Midbrain (tissue), 1 donor: Measurements from ENCODE around the gene BIRC2.

Source experiments
- DNase-seq: peaks from one replicate; lab custom pipeline; 2025; lab: John Stamatoyannopoulos, UW

The BIRC2 gene

DNA sequence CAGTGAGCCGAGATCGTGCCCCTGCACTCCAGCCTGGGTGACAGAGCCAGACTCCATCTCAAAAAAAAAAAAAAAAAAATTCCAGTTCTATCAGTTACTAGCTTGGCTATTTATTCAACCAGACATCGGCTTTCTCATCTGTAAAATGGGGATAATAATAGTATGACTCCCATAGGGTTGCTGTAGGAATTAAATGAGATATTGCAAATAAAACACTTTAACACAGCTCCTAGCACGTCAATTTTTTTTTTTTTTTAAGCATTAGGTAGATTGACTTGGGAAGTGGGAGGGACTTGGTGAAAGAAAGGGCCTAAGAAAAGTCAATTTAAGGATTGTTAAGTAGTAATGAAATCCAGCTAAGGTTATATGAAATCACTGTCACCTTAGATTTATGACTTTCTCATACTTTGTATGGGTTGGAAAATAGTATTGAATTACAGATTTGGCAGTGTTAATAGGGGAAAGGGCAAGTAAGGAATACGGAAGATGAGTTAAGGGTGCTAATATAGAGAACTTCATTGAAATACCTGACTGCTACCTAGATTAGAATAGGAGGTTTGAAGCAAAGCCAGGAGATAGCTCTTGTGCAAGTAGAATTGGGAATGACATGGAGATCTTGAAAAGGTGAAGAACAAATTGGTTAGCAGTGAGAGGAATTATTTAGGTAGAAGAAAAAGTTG is 28.8 kb downstream of the BIRC2 start:
- DNase-seq: no peak

DNA sequence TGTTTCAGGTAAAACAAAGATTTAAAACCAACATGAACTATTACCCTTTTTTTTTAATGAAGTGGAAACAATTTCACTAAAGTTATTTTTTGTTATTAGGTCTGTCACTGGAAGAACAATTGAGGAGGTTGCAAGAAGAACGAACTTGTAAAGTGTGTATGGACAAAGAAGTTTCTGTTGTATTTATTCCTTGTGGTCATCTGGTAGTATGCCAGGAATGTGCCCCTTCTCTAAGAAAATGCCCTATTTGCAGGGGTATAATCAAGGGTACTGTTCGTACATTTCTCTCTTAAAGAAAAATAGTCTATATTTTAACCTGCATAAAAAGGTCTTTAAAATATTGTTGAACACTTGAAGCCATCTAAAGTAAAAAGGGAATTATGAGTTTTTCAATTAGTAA is 30.9 kb downstream of the BIRC2 start:
- no peak for DNase-seq

- DNase-seq: no peak
Measured at GRCh38 chr11:102378818-102379217, 31.8 kb downstream of the BIRC2 start.

GRCh38 chr11:102382384-102382783 is 35.4 kb downstream of the BIRC2 start:
- DNase-seq: no peak

GRCh38 chr11:102383839-102384238 is 36.8 kb downstream of the BIRC2 start:
- DNase-seq: no peak

DNA sequence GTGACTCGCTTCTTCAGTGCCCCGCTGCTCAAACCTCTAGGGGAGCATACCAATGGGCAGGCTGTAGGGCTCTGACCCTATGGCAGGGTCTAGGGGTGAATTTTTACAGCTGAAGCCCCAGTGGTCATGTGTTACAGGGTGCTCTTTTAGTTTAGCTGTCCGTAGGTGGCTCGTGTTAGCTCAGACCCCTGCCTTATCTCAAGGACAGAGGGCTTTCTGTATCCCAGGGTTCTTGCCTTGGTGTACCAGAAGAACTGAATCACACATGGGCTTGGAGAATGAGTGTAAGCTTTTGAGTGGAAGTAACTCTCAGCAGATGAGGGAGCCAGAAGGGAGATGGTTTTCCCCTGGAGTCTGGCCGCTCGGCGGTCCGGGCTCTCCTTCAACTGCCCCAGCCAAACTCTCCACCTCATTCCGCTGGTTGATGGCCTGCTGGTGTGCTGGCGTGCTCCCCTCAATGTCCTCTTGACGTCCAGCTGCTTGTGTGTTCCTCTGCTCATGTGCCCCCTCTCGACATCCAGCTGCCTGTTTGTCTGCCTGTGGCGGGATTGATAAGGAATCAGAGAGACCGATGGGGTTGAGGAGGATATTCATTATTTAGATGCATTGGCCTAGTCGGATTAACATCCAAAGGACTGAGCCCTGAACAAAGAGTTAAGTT is 37.5 kb downstream of the BIRC2 start:
- no peak for DNase-seq

DNA sequence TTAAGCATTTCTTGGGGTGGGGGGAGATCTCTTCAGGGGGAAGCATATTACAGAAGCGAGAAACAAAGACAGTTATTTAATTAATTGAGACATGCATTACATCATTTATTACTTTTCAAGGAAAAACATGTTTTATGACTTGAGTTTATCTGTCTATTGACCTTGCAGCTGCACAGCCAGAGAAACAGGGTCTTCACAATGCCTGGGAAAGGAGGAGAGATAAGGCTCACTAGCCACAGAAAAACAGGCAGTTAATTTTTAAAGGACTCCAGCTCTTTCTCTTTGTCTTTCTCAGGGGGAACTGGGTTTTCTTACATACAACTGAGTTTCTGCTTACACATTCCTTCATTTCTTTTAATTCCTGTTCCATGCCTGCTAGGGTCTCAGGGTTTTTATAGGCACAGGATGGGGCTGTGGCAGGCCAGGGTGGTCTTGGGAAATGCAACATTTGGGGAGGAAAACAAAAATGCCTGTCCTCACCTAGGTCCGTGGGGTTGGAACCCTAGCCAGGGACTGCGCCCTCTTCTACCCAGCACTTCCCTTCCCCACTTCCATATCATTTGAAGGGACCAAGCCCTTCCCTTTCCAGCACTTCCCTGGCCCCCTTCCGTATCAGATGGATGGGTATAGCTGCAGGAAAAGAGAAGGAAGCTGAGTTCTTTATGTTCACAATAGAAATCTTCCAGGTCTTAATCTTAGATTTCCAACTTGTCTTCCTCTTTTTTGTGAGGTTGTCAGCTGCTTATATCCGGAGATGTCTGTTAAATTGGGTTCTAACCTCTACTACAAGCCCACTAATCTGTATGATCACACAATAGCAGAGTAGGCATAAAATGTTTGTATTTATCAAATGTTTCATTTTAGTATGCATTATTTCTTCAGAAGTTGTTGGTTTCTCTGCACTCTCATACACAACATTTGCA is 38.3 kb downstream of the BIRC2 start:
- no peak for DNase-seq

- DNase-seq: no peak
Measured at GRCh38 chr11:102386136-102386734, 39.2 kb downstream of the BIRC2 start.

DNA sequence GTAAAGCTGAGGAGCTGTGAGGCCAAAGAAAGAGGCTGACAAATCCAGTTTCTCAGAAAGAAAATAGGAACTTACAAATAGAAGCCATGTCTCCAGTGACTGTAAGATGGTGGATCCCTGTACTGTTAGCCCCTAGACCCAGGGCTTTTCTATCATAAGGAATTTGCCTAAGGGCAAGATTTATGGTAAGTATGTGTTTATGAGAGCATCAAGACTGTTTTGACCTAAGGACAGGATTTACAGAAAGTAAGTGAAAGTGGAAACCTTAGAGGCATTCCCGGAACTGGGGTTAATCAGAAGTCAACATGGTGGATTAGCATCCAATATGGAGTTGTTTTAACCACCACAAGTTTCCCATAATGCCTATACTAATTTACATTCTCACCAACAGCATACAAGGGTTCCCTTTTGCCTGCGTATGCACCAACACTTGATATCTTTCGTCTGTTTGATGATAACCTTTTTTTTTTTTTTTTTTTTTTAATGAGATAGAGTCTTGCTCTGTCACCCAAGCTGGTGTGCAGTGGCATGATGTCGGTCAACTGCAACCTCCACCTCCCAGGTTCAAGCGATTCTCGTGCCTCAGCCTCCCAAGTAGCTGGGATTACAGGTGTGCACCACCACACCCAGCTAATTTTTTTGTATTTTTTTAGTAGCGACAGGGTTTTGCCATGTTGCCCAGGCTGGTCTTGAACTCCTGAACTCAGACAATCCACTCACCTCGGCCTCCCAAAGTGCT is 40.2 kb downstream of the BIRC2 start:
- DNase-seq: no peak

DNA sequence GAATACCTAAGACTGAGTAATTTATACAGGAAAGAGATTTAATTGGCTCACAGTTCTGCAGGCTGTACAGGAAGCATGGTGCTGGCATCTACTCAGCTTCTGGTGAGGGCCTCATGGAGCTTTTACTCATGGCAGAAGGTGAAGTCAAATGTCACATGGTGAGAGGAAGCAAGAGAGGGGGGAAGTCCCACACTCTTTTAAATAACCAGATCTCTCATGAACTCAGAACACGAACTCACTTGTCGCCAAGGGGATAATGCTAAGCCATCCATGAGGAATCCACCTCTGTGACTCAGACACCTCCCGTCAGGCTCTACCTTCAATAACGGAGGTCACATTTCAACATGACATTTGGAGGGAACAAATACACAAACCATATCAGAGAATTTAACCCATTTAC is 42.2 kb downstream of the BIRC2 start:
- DNase-seq: no peak

GRCh38 chr11:102390667-102391465 is 43.9 kb downstream of the BIRC2 start:
- DNase-seq: peak; percentile 77

GRCh38 chr11:102391549-102392237 is 44.7 kb downstream of the BIRC2 start:
- no peak for DNase-seq

- DNase-seq: no peak
Measured at GRCh38 chr11:102393272-102393730, 46.3 kb downstream of the BIRC2 start.

DNA sequence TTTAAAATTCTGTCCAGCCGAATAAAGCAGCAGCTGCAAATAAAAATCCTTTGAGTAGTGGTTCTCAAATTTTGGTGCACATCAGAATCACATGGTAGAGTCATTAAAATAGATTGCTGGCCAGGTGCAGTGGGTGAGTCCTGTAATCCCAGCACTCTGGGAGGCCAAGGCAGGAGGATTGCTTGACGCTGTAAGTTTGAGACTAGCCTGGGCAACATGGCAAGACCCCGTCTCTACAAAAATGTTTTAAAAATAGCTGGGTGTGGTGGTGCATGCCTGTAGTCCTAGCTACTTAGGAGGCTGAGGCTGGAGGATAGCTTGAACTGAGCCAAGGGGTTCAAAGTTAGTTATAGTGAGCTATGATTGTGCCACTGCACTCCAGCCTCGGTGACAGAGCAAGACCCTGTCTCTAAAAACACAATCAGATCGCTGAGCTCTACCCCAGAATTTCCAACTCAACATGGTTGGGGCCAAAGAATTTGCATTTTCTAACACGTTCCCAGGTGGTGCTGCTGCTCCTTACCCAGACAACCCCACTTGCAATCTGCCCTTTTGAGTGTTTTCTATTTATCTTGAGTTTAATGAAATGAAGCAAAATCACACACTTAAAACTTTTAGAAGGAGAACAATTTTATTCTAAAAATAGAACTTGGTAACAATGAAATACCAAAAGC is 48.8 kb downstream of the BIRC2 start:
- DNase-seq: no peak

- DNase-seq: no peak
Measured at GRCh38 chr11:102396708-102397563, 49.9 kb downstream of the BIRC2 start.

- DNase-seq: no peak
Measured at GRCh38 chr11:102398297-102398696, 51.3 kb downstream of the BIRC2 start.

GRCh38 chr11:102399189-102399588 is 52.2 kb downstream of the BIRC2 start:
- no peak for DNase-seq

- no peak for DNase-seq
Measured at GRCh38 chr11:102400603-102401002, 53.6 kb downstream of the BIRC2 start.

GRCh38 chr11:102401905-102402304 is 54.9 kb downstream of the BIRC2 start:
- no peak for DNase-seq
